ENCODE measurements around the gene SMARCB1. TPM values are rescaled to one million over a fixed set of nuclear protein-coding genes. Genes with fewer than 3 reads are reported as not detected.
A peak's percentile ranks its signal among the peaks of the same experiment; 100 is the strongest.

SMARCB1 gene
- total and polyA plus RNA-seq, 2 donors (not counting 3 experiments of a cell fraction or from before 2014, with no cell fraction given), result 113 to 148 TPM

- peak overlapping the region; percentile 7 to 88 (median 30) for H3K4me3 ChIP-seq (replicated peaks in 1 of 3; ENCODE audit: insufficient read depth in 1 of 3, low read depth in 1 of 3, low read length in 3 of 3)
- no TSS peak for BruUV-seq (replicated peaks)
- peak overlapping the region; percentile 25 for H3K4me2 ChIP-seq (ENCODE audit: insufficient read depth, low read length)
- FAIRE-seq (peak; percentile 46), DNase-seq (ENCODE audit: low read depth, low spot score) (no peak)
- H3K9ac ChIP-seq (replicated peaks; ENCODE audit: extremely low read depth, insufficient read depth, low read length), result peak overlapping the region; percentile 68
- no peaks in the 10 kb centered on the region for H3K36me3 ChIP-seq (ENCODE audit: control insufficient read depth in 2 of 2, extremely low read depth in 1 of 2, insufficient read depth in 2 of 2, low read length in 2 of 2)
- no peaks in the 10 kb centered on the region for H3K9me3 ChIP-seq (replicated peaks; ENCODE audit: control insufficient read depth, insufficient read depth, low read length)
- no peak overlapping the region for H3K27ac ChIP-seq (ENCODE audit: insufficient read depth, low read depth, low read length)
- ChIA-PET POLR2A (no interaction called here), CTCF (interaction anchor here (0.6 to 1.1 kb wide), 3 partner anchors 19 to 263 kb away, joined by 3 read pairs; no protein-coding TSS in a partner anchor)
- H3K9me1 ChIP-seq (replicated peaks; ENCODE audit: control insufficient read depth, extremely low read depth, insufficient read depth, low read length), result no peaks in the 10 kb centered on the region
- H3K4me1 ChIP-seq (ENCODE audit: control insufficient read depth, extremely low read depth, insufficient read depth, low read length), result peaks cover 10% of the 10 kb centered on the region
- dilution Hi-C loops (cut with MboI; ENCODE audit: extremely low pct_ligation_motif_present, low sequenced_read_pairs) (no loop called here), intact Hi-C loops (cut with micrococcal nuclease) (loop anchor here (1.0 to 2.0 kb wide), 2 partner anchors 17 to 34 kb away; no protein-coding TSS in a partner anchor)
- no peaks in the 10 kb centered on the region for H3K27me3 ChIP-seq (ENCODE audit: control insufficient read depth in 2 of 2, insufficient read depth in 2 of 2, low read length in 2 of 2)
- H4K20me1 ChIP-seq (replicated peaks; ENCODE audit: control insufficient read depth, extremely low read depth, insufficient read depth, low read length), result no peaks in the 10 kb centered on the region
- H2AFZ ChIP-seq (ENCODE audit: low read depth, low read length), result peak overlapping the region; percentile 91
- no peak for TF ChIP-seq MYC (IDR thresholded peaks at IDR 0.05; ENCODE audit: low read depth, low read length)
- TF ChIP-seq FOS (IDR thresholded peaks at IDR 0.05; ENCODE audit: borderline replicate concordance, insufficient read depth, low read length), result no peak
- no peak for TF ChIP-seq JUN (IDR thresholded peaks at IDR 0.05; ENCODE audit: borderline replicate concordance, insufficient read depth, insufficient read length, low read depth)
- TF ChIP-seq MAX (IDR thresholded peaks at IDR 0.05; ENCODE audit: insufficient read depth, insufficient read length), result no peak
- TF ChIP-seq POLR2A (IDR thresholded peaks at IDR 0.05; ENCODE audit: low read depth, low read length), result no peak
- TF ChIP-seq EZH2 (IDR thresholded peaks at IDR 0.05; ENCODE audit: borderline replicate concordance, low read depth, low read length, severe bottlenecking), result no peak
- TF ChIP-seq POLR2AphosphoS5 (IDR thresholded peaks at IDR 0.05; ENCODE audit: insufficient read depth, low read depth, low read length), result no peak
- TF ChIP-seq GATA2 (IDR thresholded peaks at IDR 0.05; ENCODE audit: insufficient read depth, insufficient read length, low read depth, low read length), result no peak
- TF ChIP-seq CTCF (IDR thresholded peaks at IDR 0.05; ENCODE audit: extremely low read depth in 1 of 2, insufficient read depth in 1 of 2, low read depth in 1 of 2, low read length in 2 of 2), result no peak
- H3K79me2 ChIP-seq (ENCODE audit: control insufficient read depth, insufficient read depth, low read length), result no peaks in the 10 kb centered on the region
These were observed 35.2 kb upstream of the SMARCB1 start for GRCh38 chr22:23751441-23751996.

Measured in endothelial cell of umbilical vein (primary cell).